Caco-2 (cell line): ENCODE results near the gene THADA. TPM values are rescaled to one million over a fixed set of nuclear protein-coding genes. Genes with fewer than 3 reads are reported as not detected.

Experiments
- BruUV-seq: library from RNA; stranded (reverse); fragments of 400-500 nt; replicated peaks from 2 replicates; lab custom pipeline; 2021; lab: Mats Ljungman, UMichigan
- CTCF ChIA-PET: fragments of 300-600 bp; sonication (Branson Sonifier 250); formaldehyde crosslinking; loops from one replicate; lab custom pipeline; 2022; ENCODE audit warnings: antibody characterized with exemption; lab: Charles Lee
- POLR2A ChIA-PET: fragments of 300-600 bp; sonication (Branson Sonifier 250); formaldehyde crosslinking; loops from one replicate; lab custom pipeline; 2022; ENCODE audit warnings: antibody characterized with exemption; lab: Charles Lee
- DNase-seq, 2 experiments: peaks; one replicate each; pipeline versions ENCODE4 v3.0.0 to v3.0.0-alpha.2; 2020 to 2022
- H3K27me3 ChIP-seq: replicated peaks from 2 replicates; pipeline ENCODE4 v1.6.0; 2011; ENCODE audit warnings: low read length; ENCODE audit not compliant: control insufficient read depth, insufficient read depth
- H3K36me3 ChIP-seq: 2 replicates; pipeline ENCODE4 v1.5.1; 2011; ENCODE audit warnings: low read length; ENCODE audit not compliant: control insufficient read depth, insufficient read depth
- H3K4me1 ChIP-seq: fragments of 250-450 bp; sonication (Bioruptor Pico); 2 replicates; pipeline ENCODE4 v1.5.1; 2020; ENCODE audit warnings: mild to moderate bottlenecking
- H3K4me3 ChIP-seq: 2 replicates; pipeline ENCODE4 v1.5.1; 2011; ENCODE audit warnings: low read depth, mild to moderate bottlenecking, control low read depth, low read length
- H3K9me3 ChIP-seq: fragments of 250-450 bp; sonication (Bioruptor Pico); 2 replicates; pipeline ENCODE4 v1.5.1; 2020; ENCODE audit warnings: mild to moderate bottlenecking, moderate library complexity
- H3K27ac Mint-ChIP-seq: one replicate; pipeline ENCODE4 v1.8.0; 2022; ENCODE audit warnings: mixed read lengths; ENCODE audit not compliant: unreplicated experiment
- H3K27me3 Mint-ChIP-seq: one replicate; pipeline ENCODE4 v1.8.0; 2022; ENCODE audit warnings: mixed read lengths; ENCODE audit not compliant: insufficient read depth, unreplicated experiment
- H3K36me3 Mint-ChIP-seq: one replicate; pipeline ENCODE4 v1.8.0; 2022; ENCODE audit warnings: mild to moderate bottlenecking, mixed read lengths; ENCODE audit not compliant: insufficient read depth, unreplicated experiment
- H3K4me1 Mint-ChIP-seq: one replicate; pipeline ENCODE4 v1.8.0; 2022; ENCODE audit warnings: low read depth, mixed read lengths; ENCODE audit not compliant: unreplicated experiment
- H3K4me3 Mint-ChIP-seq: one replicate; pipeline ENCODE4 v1.8.0; 2022; ENCODE audit warnings: mild to moderate bottlenecking, moderate library complexity, mixed read lengths; ENCODE audit not compliant: unreplicated experiment
- H3K9me3 Mint-ChIP-seq: one replicate; pipeline ENCODE4 v1.8.0; 2022; ENCODE audit warnings: mixed read lengths; ENCODE audit not compliant: unreplicated experiment
- CTCF ChIP-seq, 2 experiments: fragments of 200-600 bp in 1 of 2; IDR thresholded peaks; 1 replicate in 1 of 2; 2 replicates in 1 of 2; pipeline versions ENCODE4 v1.5.1 to v1.8.0; 2011 to 2022; ENCODE audit warnings: antibody characterized with exemption in 1 of 2, control low read depth in 1 of 2, inconsistent platforms in 1 of 2, low read depth in 1 of 2, low read length in 1 of 2, mild to moderate bottlenecking in 1 of 2, moderate library complexity in 1 of 2; ENCODE audit not compliant: insufficient read depth in 1 of 2, severe bottlenecking in 1 of 2, unreplicated experiment in 1 of 2
- intact Hi-C: fragments of 100-400 bp; cut with micrococcal nuclease; formaldehyde crosslinking; loops from one replicate; pipeline ENCODE4 v1.10.0; 2022; ENCODE audit not compliant: unreplicated experiment
- total RNA-seq: library from RNA; stranded (reverse); gene quantifications from 2 replicates; pipeline ENCODE4 v1.2.3, GENCODE V29; 2022

The THADA gene
- total RNA-seq, 1 experiment from 2014 or later: 33.8 TPM

GRCh38 chr2:43391201-43391877 lies 204.5 kb downstream of the THADA start:
- Mint-ChIP-seq H3K27me3 (no peaks in the 10 kb centered on the region), H3K4me1 (peaks cover 47% of the 10 kb centered on the region), H3K9me3 (no peaks in the 10 kb centered on the region), H3K36me3 (peaks cover 9% of the 10 kb centered on the region), H3K4me3 (no peak overlapping the region), H3K27ac (peak overlapping the region; percentile 61)
- Histone ChIP-seq H3K9me3 (no peaks in the 10 kb centered on the region), H3K36me3 (peaks cover 4% of the 10 kb centered on the region), H3K4me3 (no peak overlapping the region), H3K4me1 (peaks cover 51% of the 10 kb centered on the region), H3K27me3 (no peaks in the 10 kb centered on the region)
- intact Hi-C loops: no loop called here
- CTCF ChIA-PET: no interaction called here
- no peak for TF ChIP-seq CTCF (IDR thresholded peaks at IDR 0.05; ENCODE audit: insufficient read depth in 1 of 2, low read depth in 1 of 2, low read length in 1 of 2, severe bottlenecking in 1 of 2, unreplicated experiment in 1 of 2)
- DNase-seq: no peak
- BruUV-seq: no TSS peak
- POLR2A ChIA-PET: no interaction called here

- H3K36me3 ChIP-seq: no peaks in the 10 kb centered on the region
- intact Hi-C loops: loop anchor here (1.0 kb wide), 5 partner anchors 9 to 34 kb away; no protein-coding TSS in a partner anchor
- H3K9me3 ChIP-seq: no peaks in the 10 kb centered on the region
- no peak overlapping the region for H3K4me3 ChIP-seq
- peaks cover 48% of the 10 kb centered on the region for H3K4me1 ChIP-seq
- DNase-seq: peak in 1 of 2 experiments; percentile 60
- TF ChIP-seq CTCF (IDR thresholded peaks at IDR 0.05; ENCODE audit: insufficient read depth in 1 of 2, low read depth in 1 of 2, low read length in 1 of 2, severe bottlenecking in 1 of 2, unreplicated experiment in 1 of 2): no peak
- H3K27me3 Mint-ChIP-seq: no peaks in the 10 kb centered on the region
- no peaks in the 10 kb centered on the region for H3K27me3 ChIP-seq
- CTCF ChIA-PET: interaction anchor here (0.5 to 1.2 kb wide), 5 partner anchors 8 to 163 kb away, joined by 3 to 7 read pairs (median 4); partner anchors contain the start of gene ZFP36L2
- peak overlapping the region; percentile 61 for H3K27ac Mint-ChIP-seq
- peaks cover 47% of the 10 kb centered on the region for H3K4me1 Mint-ChIP-seq
- POLR2A ChIA-PET: interaction anchor here (1.1 to 2.0 kb wide), 2 partner anchors 31 to 163 kb away, joined by 9 to 10 read pairs; partner anchors contain the start of gene ZFP36L2
- BruUV-seq: no TSS peak
- H3K36me3 Mint-ChIP-seq: peaks cover 9% of the 10 kb centered on the region
- H3K9me3 Mint-ChIP-seq: no peaks in the 10 kb centered on the region
- H3K4me3 Mint-ChIP-seq: peak overlapping the region; percentile 50
Observed at GRCh38 chr2:43389581-43390466, 206.0 kb downstream of the THADA start.

GRCh38 chr2:43388371-43388770 lies 207.5 kb downstream of the THADA start:
- Histone ChIP-seq H3K36me3 (no peaks in the 10 kb centered on the region), H3K4me3 (no peak overlapping the region), H3K9me3 (no peaks in the 10 kb centered on the region), H3K4me1 (peaks cover 55% of the 10 kb centered on the region), H3K27me3 (no peaks in the 10 kb centered on the region)
- no peak for DNase-seq
- no TSS peak for BruUV-seq
- no peak overlapping the region for H3K27ac Mint-ChIP-seq
- H3K27me3 Mint-ChIP-seq: no peaks in the 10 kb centered on the region
- ChIA-PET CTCF (interaction anchor here (0.6 kb wide), 1 partner anchor 346 kb away, joined by 3 read pairs; no protein-coding TSS in a partner anchor), POLR2A (interaction anchor here (2.0 kb wide), 1 partner anchor 162 kb away, joined by 10 read pairs; the partner anchor contains the start of gene ZFP36L2)
- intact Hi-C loops: no loop called here
- TF ChIP-seq CTCF (IDR thresholded peaks at IDR 0.05; ENCODE audit: insufficient read depth in 1 of 2, low read depth in 1 of 2, low read length in 1 of 2, severe bottlenecking in 1 of 2, unreplicated experiment in 1 of 2): no peak
- H3K4me1 Mint-ChIP-seq: peaks cover 56% of the 10 kb centered on the region
- no peaks in the 10 kb centered on the region for H3K9me3 Mint-ChIP-seq
- H3K36me3 Mint-ChIP-seq: peaks cover 8% of the 10 kb centered on the region
- no peak overlapping the region for H3K4me3 Mint-ChIP-seq
